GM21528 (cell line): ENCODE data around the gene INTU.

Source experiments
- ATAC-seq: cut with Tn5 transposase; IDR thresholded peaks from one replicate; pipeline ENCODE4 v1.9.1; 2021; ENCODE audit warnings: mild to moderate bottlenecking, moderate library complexity; ENCODE audit not compliant: unreplicated experiment, low FRiP score

Gene INTU

DNA sequence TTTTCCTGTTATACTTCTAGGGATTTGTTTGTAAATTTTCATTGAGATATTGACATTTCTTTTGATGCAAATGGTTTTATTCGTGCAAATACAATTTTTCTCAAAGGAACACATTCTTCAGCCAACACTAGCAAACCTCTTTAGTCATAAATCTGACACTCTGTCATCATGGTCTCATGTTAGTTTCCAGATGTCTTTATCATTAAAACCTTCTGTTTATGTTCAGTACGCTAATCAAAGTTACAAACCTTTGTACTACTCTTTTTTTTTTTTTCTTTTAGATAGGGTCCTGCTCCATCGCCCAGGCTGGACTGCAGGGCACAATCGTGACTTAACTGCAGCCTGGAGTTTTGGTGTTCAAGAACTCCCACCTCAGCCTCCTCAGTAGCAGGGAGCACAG lies 104.5 kb downstream of the INTU start:
- ATAC-seq = no peak

DNA sequence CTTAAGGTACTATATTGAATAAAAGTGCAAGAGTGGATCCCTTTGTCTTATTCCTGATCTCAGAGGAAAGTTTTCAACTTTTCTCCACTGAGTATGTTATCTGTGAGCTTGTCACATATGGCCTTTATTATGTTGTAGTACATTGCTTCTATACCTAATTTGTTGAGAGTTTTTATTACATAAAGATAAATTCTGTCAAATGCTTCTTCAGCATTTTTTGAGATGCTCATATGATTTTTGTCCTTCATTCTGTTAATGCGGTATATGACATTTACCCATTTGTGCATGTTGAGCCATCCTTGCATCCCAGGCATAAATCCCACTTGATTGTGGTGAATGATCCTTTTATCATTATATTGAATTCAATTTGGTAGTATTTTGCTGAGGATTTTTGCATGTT lies 108.5 kb downstream of the INTU start:
- ATAC-seq = no peak

DNA sequence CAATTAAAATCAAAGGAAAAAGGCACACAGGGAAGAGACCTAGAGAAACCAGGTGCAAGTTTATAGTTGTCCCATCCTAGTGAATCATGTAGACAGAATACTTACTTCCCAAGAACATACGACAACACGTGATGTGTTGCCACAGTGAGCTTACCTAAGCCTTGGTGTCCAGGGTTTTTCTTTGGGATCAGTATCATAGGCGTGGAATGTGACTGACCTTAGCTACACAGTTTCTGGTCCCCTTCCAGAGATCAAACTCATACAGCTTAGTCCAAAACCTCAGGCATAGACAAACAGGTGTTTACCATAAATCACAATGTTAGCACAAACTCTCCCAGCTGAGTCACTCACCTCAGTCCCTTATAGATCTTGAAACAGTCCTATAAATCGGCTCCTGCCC lies 115.1 kb downstream of the INTU start:
- ATAC-seq = no peak

DNA sequence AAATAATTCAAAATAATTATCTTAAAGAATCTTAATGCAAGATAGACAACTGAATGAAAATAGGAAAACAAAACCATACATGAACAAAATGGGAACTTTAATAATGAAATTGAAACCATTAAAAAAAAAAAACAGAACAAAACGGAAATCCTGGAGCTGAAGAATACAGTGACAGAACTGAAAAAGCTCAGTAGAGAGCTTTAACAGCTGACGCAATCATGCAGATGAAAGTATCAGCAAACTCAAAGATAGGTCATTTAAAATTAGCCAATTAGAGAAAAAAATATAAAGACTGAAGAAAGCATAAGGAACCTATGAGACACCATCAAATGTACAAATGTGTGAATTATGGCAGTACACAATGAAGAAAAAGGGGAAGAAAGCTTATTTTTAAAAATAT lies 116.2 kb downstream of the INTU start:
- ATAC-seq = no peak

DNA sequence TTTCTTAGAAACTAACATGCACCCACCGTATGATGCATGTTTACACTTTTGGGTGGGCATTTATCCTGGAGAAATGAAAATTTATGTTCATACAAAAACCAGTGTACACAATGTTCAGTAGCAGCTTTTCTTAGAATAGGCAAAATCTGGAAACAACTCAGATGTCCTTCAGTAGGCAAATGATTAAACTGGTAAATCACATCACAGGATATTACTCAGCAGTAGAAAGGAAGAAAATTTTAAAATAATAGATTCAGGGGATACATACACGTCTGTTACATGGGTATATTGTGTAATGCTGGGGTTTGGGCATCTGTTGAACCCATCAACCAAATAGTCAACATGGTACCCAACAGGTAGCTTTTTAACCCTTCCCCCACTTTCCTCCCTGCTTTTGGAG lies 124.1 kb downstream of the INTU start:
- no peak for ATAC-seq

DNA sequence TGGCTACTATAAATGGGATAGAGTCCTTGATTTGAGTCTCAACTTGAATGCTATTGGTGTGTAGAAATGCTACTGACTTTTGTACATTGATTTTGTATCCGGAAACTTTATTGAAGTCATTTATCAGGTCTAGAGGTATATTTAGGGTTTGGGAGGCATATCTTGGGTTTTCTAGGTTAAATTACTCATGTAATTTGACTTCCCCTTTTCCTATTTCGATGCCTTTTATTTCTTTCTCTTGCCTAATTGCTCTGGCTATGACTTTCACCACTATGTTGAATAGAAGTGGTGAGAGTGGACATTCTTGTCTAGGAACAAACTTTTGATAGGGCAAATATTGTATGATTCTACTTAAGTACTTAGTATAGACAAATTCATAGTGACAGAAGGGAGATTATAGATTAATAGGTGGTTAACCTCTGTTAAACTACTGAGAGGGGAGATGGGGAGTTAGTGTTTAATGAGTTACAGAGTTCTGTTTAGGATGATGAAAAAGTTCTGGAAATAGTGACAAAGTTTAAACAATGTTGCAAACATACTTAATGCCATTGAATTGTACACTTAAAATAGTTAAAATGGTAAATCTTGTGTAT lies 126.6 kb downstream of the INTU start:
- peak; percentile 73 for ATAC-seq

DNA sequence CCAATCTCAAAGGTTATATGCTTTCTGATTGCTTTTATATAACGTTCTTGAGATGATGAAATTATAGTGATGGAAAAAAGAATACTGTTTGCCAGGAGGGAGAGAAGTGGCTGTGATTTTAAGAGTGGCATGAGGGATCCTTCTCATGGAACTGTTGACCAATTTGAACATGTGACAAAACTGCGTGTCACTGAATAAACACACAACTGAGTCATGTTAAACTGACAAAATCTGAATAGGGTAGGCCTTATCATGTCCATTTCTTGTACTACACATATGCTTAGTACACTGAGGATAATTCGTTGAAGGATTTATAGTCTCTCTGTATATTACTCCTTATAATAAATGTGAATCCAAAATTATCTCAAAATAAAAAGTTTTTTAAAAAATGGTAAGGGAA lies 127.1 kb downstream of the INTU start:
- ATAC-seq = no peak

DNA sequence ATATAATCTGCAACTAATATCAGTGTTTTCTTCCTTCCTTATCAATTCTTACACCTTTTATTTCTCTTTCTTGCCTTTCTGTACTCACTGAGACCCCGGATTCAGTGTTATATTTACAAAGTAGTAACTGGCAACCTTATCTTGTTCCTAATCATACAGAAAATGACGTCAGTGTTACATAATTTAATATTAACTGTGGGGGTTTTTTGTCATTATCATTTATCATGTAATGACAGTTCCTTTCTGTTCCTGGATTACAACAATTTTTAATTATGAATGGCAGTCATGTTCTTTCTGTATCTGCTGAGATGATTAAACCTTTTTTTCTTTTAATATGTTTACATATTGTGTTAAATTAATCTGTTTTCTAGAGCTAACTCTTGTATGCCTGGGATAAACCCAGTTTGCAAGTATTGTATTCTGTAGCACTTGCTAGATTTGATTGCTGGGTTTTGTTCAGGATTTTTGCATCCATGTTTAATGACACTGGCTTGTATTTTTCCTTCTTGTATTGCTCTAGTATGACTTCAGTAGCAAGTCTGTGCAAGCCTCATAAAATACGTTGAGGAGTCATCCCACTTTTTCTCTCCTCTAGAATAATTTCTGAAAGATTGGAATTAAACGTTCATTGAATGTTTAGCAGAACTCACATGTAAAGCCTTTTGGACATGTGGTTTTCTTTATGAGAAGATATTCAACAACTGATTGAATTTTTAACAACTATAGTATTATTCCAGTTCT lies 138.9 kb downstream of the INTU start:
- no peak for ATAC-seq

DNA sequence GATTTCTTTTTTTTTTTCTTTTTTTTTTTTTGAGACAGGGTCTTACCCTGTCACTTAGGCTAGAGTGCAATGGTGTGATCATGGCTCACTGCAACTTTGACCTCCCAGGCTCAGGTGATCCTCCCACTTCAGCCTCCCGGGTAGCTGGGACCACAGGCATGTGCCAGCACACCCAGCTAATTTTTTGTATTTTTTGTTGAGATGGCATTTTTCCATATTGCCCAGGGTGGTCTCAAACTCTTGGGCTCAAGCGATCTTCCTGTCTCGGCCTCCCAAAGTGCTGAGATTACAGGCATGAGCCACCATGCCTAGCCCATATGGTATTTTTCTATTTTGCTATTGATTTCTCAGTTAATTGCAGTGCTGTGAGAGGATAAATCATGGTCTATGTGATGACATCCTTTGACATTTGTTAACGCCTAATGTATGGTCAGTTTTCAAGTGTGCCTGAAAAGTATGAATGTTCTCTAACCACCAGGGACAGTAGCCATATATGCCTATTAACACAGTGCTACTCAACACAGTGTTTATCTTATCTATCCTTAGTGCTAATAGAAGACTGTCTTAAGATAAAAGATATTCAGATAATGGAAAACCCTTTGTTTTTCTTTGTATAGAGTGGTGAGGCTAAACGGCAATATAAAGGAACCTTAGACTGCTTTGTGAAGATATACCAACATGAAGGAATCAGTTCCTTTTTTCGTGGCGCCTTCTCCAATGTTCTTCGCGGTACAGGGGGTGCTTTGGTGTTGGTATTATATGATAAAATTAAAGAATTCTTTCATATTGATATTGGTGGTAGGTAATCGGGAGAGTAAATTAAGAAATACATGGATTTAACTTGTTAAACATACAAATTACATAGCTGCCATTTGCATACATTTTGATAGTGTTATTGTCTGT lies 140.3 kb downstream of the INTU start:
- ATAC-seq = no peak

DNA sequence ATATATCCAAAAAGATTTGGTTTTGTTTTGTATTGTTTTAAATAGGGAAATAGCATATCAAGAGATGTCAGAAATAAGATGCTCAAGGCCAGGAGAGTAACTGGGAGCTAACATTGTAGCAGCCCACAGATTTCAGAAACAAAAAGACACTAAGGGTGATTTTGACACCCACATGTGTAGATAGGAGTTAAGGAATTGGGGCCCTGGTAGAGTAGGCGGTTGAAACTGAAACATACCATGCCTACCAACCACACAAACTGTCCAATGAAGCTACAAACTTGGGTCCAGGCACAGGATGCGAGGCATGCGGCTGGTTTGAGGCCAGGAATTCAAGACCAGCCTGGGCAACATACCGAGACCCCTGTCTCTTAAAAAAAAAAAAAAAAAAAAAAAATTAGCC lies 143.1 kb downstream of the INTU start:
- ATAC-seq = no peak
